H1 (cell line): ENCODE measurements around the gene WNT7A. TPM values are rescaled to one million over a fixed set of nuclear protein-coding genes. Genes with fewer than 3 reads are reported as not detected.

Source experiments
- CTCF ChIA-PET: fragments of 300-600 bp; sonication (Branson Sonifier 250); formaldehyde crosslinking; loops from one replicate; lab custom pipeline; 2021; ENCODE audit not compliant: partially characterized antibody; lab: Charles Lee
- POLR2A ChIA-PET: fragments of 300-600 bp; sonication (Branson Sonifier 250); formaldehyde crosslinking; loops from one replicate; lab custom pipeline; 2021; ENCODE audit warnings: inconsistent platforms; ENCODE audit not compliant: partially characterized antibody; lab: Charles Lee
- DNase-seq, 2 experiments: peaks; one replicate each; pipeline versions ENCODE4 v3.0.0 to v3.0.0-alpha.2; 2010 to 2022; ENCODE audit warnings: low spot score in 2 of 2, low read depth in 1 of 2, mixed read lengths in 1 of 2
- FAIRE-seq: peaks from 2 replicates; lab custom pipeline; 2011; peaks lifted over from hg19 to GRCh38; lab: Jason Lieb, UNC
- H2AFZ ChIP-seq: 2 replicates; pipeline ENCODE4 v1.8.1; 2012; ENCODE audit warnings: low read length, inconsistent platforms
- H2AK5ac ChIP-seq: 2 replicates; pipeline ENCODE4 v1.6.1; 2013; ENCODE audit warnings: low read depth, low read length
- H2BK120ac ChIP-seq: replicated peaks from 2 replicates; pipeline ENCODE3; 2013; ENCODE audit warnings: low read depth, low read length, inconsistent platforms
- H2BK12ac ChIP-seq: 2 replicates; pipeline ENCODE4 v1.6.1; 2013; ENCODE audit warnings: low read depth, low read length
- H2BK15ac ChIP-seq: 2 replicates; pipeline ENCODE4 v1.6.1; 2013; ENCODE audit warnings: low read length
- H2BK20ac ChIP-seq: 2 replicates; pipeline ENCODE4 v1.6.1; 2013; ENCODE audit warnings: low read length
- H2BK5ac ChIP-seq: 2 replicates; pipeline ENCODE4 v1.6.1; 2013; ENCODE audit warnings: low read depth, low read length
- H3K14ac ChIP-seq: 2 replicates; pipeline ENCODE4 v1.6.1; 2013; ENCODE audit warnings: inconsistent platforms; ENCODE audit not compliant: insufficient read length
- H3K18ac ChIP-seq: 2 replicates; pipeline ENCODE4 v1.6.1; 2013; ENCODE audit warnings: low read length; ENCODE audit errors: extremely low read depth
- H3K23ac ChIP-seq: 2 replicates; pipeline ENCODE4 v1.6.1; 2013; ENCODE audit warnings: inconsistent platforms; ENCODE audit not compliant: insufficient read length
- H3K23me2 ChIP-seq: 2 replicates; pipeline ENCODE4 v1.6.1; 2013; ENCODE audit warnings: low read depth, low read length
- H3K27ac ChIP-seq: 2 replicates; pipeline ENCODE4 v1.6.1; 2011; ENCODE audit warnings: low read depth, low read length, inconsistent platforms
- H3K27me3 ChIP-seq, 4 experiments: replicated peaks in 1 of 4; 1 replicate in 1 of 4; 2 replicates in 3 of 4; pipeline versions ENCODE4 v1.6.1 to v1.8.1; 2011 to 2013; ENCODE audit warnings: low read length in 3 of 4, mild to moderate bottlenecking in 3 of 4, inconsistent platforms in 2 of 4, mixed read lengths in 2 of 4, moderate library complexity in 1 of 4; ENCODE audit not compliant: control insufficient read depth in 3 of 4, insufficient read depth in 3 of 4; ENCODE audit errors: extremely low read depth in 1 of 4
- H3K36me3 ChIP-seq, 4 experiments: 2 replicates each; pipeline versions ENCODE4 v1.6.1 to v1.8.1; 2011 to 2013; ENCODE audit warnings: mild to moderate bottlenecking in 4 of 4, low read length in 3 of 4, moderate library complexity in 2 of 4, control low read depth in 1 of 4, inconsistent platforms in 1 of 4; ENCODE audit not compliant: insufficient read depth in 4 of 4, control insufficient read depth in 2 of 4
- H3K4ac ChIP-seq: replicated peaks from 2 replicates; pipeline ENCODE3; 2013; ENCODE audit warnings: low read length, low read depth, mixed read lengths, inconsistent platforms; ENCODE audit not compliant: insufficient read length
- H3K4me1 ChIP-seq, 4 experiments: replicated peaks in 1 of 4; 1 replicate in 1 of 4; 2 replicates in 3 of 4; pipeline versions ENCODE4 v1.6.1 to v1.8.1; 2011 to 2013; ENCODE audit warnings: low read length in 3 of 4, inconsistent platforms in 2 of 4, mixed read lengths in 1 of 4; ENCODE audit not compliant: insufficient read depth in 4 of 4, control insufficient read depth in 3 of 4
- H3K4me2 ChIP-seq, 2 experiments: 2 replicates each; pipeline versions ENCODE4 v1.6.1 to v1.8.1; 2011 to 2013; ENCODE audit warnings: low read depth in 2 of 2, low read length in 2 of 2, control low read depth in 1 of 2, inconsistent platforms in 1 of 2, mild to moderate bottlenecking in 1 of 2; ENCODE audit not compliant: insufficient read depth in 1 of 2
- H3K4me3 ChIP-seq, 4 experiments: fragments of 200-600, 300-600 bp in 1 of 4; sonication (generic), shearing (Covaris generic), sonication (Bioruptor Twin) in 1 of 4; 2 replicates each; pipeline versions ENCODE4 v1.5.1 to v1.8.1; 2011 to 2016; ENCODE audit warnings: low read length in 4 of 4, low read depth in 3 of 4, control low read depth in 2 of 4, inconsistent platforms in 2 of 4, mild to moderate bottlenecking in 2 of 4, mixed read lengths in 1 of 4, moderate library complexity in 1 of 4; ENCODE audit not compliant: insufficient read depth in 2 of 4; ENCODE audit errors: extremely low read depth in 1 of 4
- H3K56ac ChIP-seq: replicated peaks from 2 replicates; pipeline ENCODE3; 2013; ENCODE audit warnings: low read depth, mild to moderate bottlenecking, mixed read lengths, low read length, inconsistent platforms; ENCODE audit not compliant: insufficient read length
- H3K79me1 ChIP-seq: 2 replicates; pipeline ENCODE4 v1.6.1; 2013; ENCODE audit warnings: low read depth, low read length, control low read depth
- H3K79me2 ChIP-seq, 2 experiments: 2 replicates each; pipeline versions ENCODE4 v1.6.1 to v1.8.1; 2012 to 2013; ENCODE audit warnings: low read length in 2 of 2, mild to moderate bottlenecking in 2 of 2, inconsistent platforms in 1 of 2; ENCODE audit not compliant: insufficient read depth in 2 of 2, control insufficient read depth in 1 of 2
- H3K9ac ChIP-seq, 4 experiments: replicated peaks in 1 of 4; 1 replicate in 1 of 4; 2 replicates in 3 of 4; pipeline versions ENCODE4 v1.6.1 to v1.8.1; 2011 to 2013; ENCODE audit warnings: low read depth in 3 of 4, low read length in 3 of 4, control low read depth in 2 of 4, mild to moderate bottlenecking in 2 of 4, moderate library complexity in 2 of 4, inconsistent platforms in 1 of 4; ENCODE audit errors: extremely low read depth in 1 of 4
- H3K9me3 ChIP-seq, 2 experiments: 2 replicates each; pipeline versions ENCODE4 v1.6.1 to v1.8.1; 2012 to 2013; ENCODE audit warnings: mild to moderate bottlenecking in 2 of 2, moderate library complexity in 2 of 2, control low read depth in 1 of 2, inconsistent platforms in 1 of 2, low read depth in 1 of 2, low read length in 1 of 2, mixed read lengths in 1 of 2; ENCODE audit not compliant: insufficient read depth in 2 of 2
- H4K20me1 ChIP-seq, 2 experiments: replicated peaks in 1 of 2; 2 replicates each; pipeline versions ENCODE3 to v1.8.1; 2011 to 2013; ENCODE audit warnings: inconsistent platforms in 2 of 2, low read length in 2 of 2, mild to moderate bottlenecking in 1 of 2; ENCODE audit not compliant: insufficient read depth in 2 of 2, control insufficient read depth in 1 of 2
- H4K5ac ChIP-seq: 2 replicates; pipeline ENCODE4 v1.6.1; 2013; ENCODE audit warnings: low read length, low read depth, mixed read lengths, inconsistent platforms; ENCODE audit not compliant: insufficient read length
- H4K8ac ChIP-seq: 2 replicates; pipeline ENCODE4 v1.8.0; 2013; ENCODE audit warnings: mild to moderate bottlenecking, moderate library complexity, low read length, inconsistent platforms; ENCODE audit not compliant: insufficient read depth; ENCODE audit errors: extremely low read depth
- H4K91ac ChIP-seq: replicated peaks from 2 replicates; pipeline ENCODE3; 2013; ENCODE audit warnings: low read length, mixed read lengths, inconsistent platforms; ENCODE audit not compliant: insufficient read length
- CREB1 ChIP-seq: IDR thresholded peaks from 2 replicates; pipeline ENCODE4 v1.6.1; 2012; ENCODE audit warnings: inconsistent platforms
- SAP30 ChIP-seq: fragments of 300-600 bp; sonication (generic); IDR thresholded peaks from 2 replicates; pipeline ENCODE4 v1.7.1; 2012; ENCODE audit warnings: low read length, moderate library complexity, mild to moderate bottlenecking, inconsistent platforms; ENCODE audit not compliant: insufficient read depth, insufficient replicate concordance
- WGBS, 2 experiments: shearing (Covaris generic) in 1 of 2; methylation state at CpG; one replicate each; pipeline versions ENCODE4 v1.1.6 to v1.1.7; 2013 to 2015; ENCODE audit warnings: low lambda C conversion rate in 2 of 2, mixed read lengths in 2 of 2, inconsistent platforms in 1 of 2, low coverage in 1 of 2, missing lambda C conversion rate in 1 of 2; ENCODE audit not compliant: insufficient replicate concordance in 2 of 2, insufficient coverage in 1 of 2, insufficient read length in 1 of 2; ENCODE audit errors: extremely low coverage in 1 of 2, missing lambda C conversion rate in 1 of 2; 5-methylcytosine and 5-hydroxymethylcytosine counted together
- polyA plus RNA-seq, 7 experiments: library from polyadenylated mRNA; depleted of rRNA in 3 of 7; stranded (reverse) in 5 of 7; unstranded in 2 of 7; fragments of >200 nt in 5 of 7; fragments of 200-250 nt in 2 of 7; gene quantifications; 1 replicate in 5 of 7; 2 replicates in 1 of 7; 4 replicates in 1 of 7; pipeline versions ENCODE4 v1.2.1 to v1.2.3, GENCODE V29; 2011 to 2013; ENCODE audit warnings: missing spikeins in 2 of 7, mixed read lengths in 2 of 7
- total RNA-seq: library from RNA; stranded (reverse); fragmentation: NEBNext Ultra II Directional; extraction: Animal tissue kit (Norgen Biotek cat#: 25700); gene quantifications from 2 replicates; pipeline ENCODE4 v1.2.1, GENCODE V29; 2021

The WNT7A gene
- total and polyA plus RNA-seq, 2 of the 8 experiments (the other 6 are each of a cell fraction or from before 2014, with no cell fraction given) = 0.02 TPM; not detected in 1

GRCh38 chr3:13771496-13771895 lies 108.4 kb downstream of the WNT7A start:
- 91% methylated on average over 9 of the region's 9 CpGs; no CpG with 5 or more reads in 1 of the 2 experiments for WGBS, 2 experiments
- H3K79me2 ChIP-seq = no peaks in the 10 kb centered on the region
- DNase-seq = no peak

More at GRCh38 chr3:13771496-13771895, 108.4 kb downstream of the WNT7A start:
- Histone ChIP-seq H3K27ac (no peak overlapping the region), H3K9me3 (no peaks in the 10 kb centered on the region), H3K9ac (no peak overlapping the region), H4K8ac (no peak overlapping the region), H3K4ac (no peak overlapping the region), H2BK12ac (0 out of 2 replicates have a peak overlapping the region, but pooled peaks have one; percentile 75), H2BK20ac (no peak overlapping the region), H4K91ac (no peak overlapping the region), H3K4me3 (no peak overlapping the region), H3K4me1 (peaks cover 0 to 10% (median 4%) of the 10 kb centered on the region in 4 experiments; a peak in 5 of 7 replicates), H3K4me2 (no peak overlapping the region), H4K5ac (no peak overlapping the region), H3K56ac (no peak overlapping the region), H4K20me1 (peaks cover 0 to 1% of the 10 kb centered on the region in 2 experiments), H3K23me2 (no peaks in the 10 kb centered on the region; the same call in 1 of the 2 replicates), H2BK120ac (no peak overlapping the region), H3K14ac (no peak overlapping the region), H2BK5ac (no peak overlapping the region), H3K23ac (no peak overlapping the region), H3K79me1 (0 out of 2 replicates have a peak, but pooled peaks cover 2% of the 10 kb centered on the region), H3K27me3 (no peaks in the 10 kb centered on the region), H2BK15ac (0 out of 2 replicates have a peak overlapping the region, but pooled peaks have one; percentile 63), H2AK5ac (no peak overlapping the region), H3K36me3 (no peaks in the 10 kb centered on the region), H3K18ac (no peak overlapping the region; the same call in 1 of the 2 replicates), H2AFZ (no peak overlapping the region)
- ChIA-PET POLR2A (interaction anchor here (0.9 kb wide), 1 partner anchor 24 kb away, joined by 3 read pairs; no protein-coding TSS in a partner anchor), CTCF (interaction anchor here (0.6 to 1.5 kb wide), 6 partner anchors 10 to 1534 kb away, joined by 3 to 6 read pairs (median 3); no protein-coding TSS in a partner anchor)
- TF ChIP-seq SAP30 = no peak
- no peak for TF ChIP-seq CREB1
- no peak for FAIRE-seq
